ENCODE data around the gene ZNFX1.
"Not testable (repeated sequence)": the region's sequence is repeated elsewhere in the genome, so short reads cannot be mapped to it uniquely, and the experiment has no call there.

Gene ZNFX1

GRCh38 chr20:49203746-49204145 is 74.1 kb downstream of the ZNFX1 start:
- DNase-seq, result no peak

- no peak for DNase-seq
Measured at GRCh38 chr20:49203011-49203410, 74.8 kb downstream of the ZNFX1 start.

GRCh38 chr20:49199729-49200293 is 78.0 kb downstream of the ZNFX1 start:
- DNase-seq, result no peak

GRCh38 chr20:49192944-49193518 is 84.8 kb downstream of the ZNFX1 start:
- DNase-seq, result not testable (repeated sequence)

Data from activated T-cell treated with anti-CD3 and anti-CD28 coated beads, Interleukin-2, amount 50 U/mL, for 48 hours (primary cell).